VCaP (cell line): Measurements from ENCODE around the gene HYKK.
"Not testable (repeated sequence)": the region's sequence is repeated elsewhere in the genome, so short reads cannot be mapped to it uniquely, and the experiment has no call there.

Experiments
- H3K27ac ChIP-seq: fragments of 450-650 bp; 2 replicates; pipeline ENCODE4 v1.5.1; 2017
- CTCF ChIP-seq: fragments of 450-650 bp; conservative IDR thresholded peaks from 2 replicates; pipeline ENCODE4 v1.5.1; 2017; ENCODE audit warnings: mild to moderate bottlenecking, moderate library complexity

The HYKK gene

GRCh38 chr15:78540871-78541743 lies 33.7 kb downstream of the HYKK start:
- H3K27ac ChIP-seq, result peak overlapping the region; percentile 94
- no peak for TF ChIP-seq CTCF

GRCh38 chr15:78541744-78542034 lies 34.3 kb downstream of the HYKK start:
- peak overlapping the region; percentile 94 for H3K27ac ChIP-seq

GRCh38 chr15:78542647-78543046 lies 35.3 kb downstream of the HYKK start:
- H3K27ac ChIP-seq, result peak overlapping the region; percentile 94
- no peak for TF ChIP-seq CTCF

More at GRCh38 chr15:78541744-78542034, 34.3 kb downstream of the HYKK start:
- no peak for TF ChIP-seq CTCF

- no peak overlapping the region for H3K27ac ChIP-seq
- TF ChIP-seq CTCF, result no peak
These were observed 42.8 kb downstream of the HYKK start for GRCh38 chr15:78550194-78550593.

- H3K27ac ChIP-seq, result no peak overlapping the region
- TF ChIP-seq CTCF, result no peak
These were observed 43.4 kb downstream of the HYKK start for GRCh38 chr15:78550815-78551214.

GRCh38 chr15:78551902-78552301 lies 44.5 kb downstream of the HYKK start:
- TF ChIP-seq CTCF, result no peak
- no peak overlapping the region for H3K27ac ChIP-seq

GRCh38 chr15:78552597-78552996 lies 45.2 kb downstream of the HYKK start:
- no peak for TF ChIP-seq CTCF
- no peak overlapping the region for H3K27ac ChIP-seq

GRCh38 chr15:78560201-78560600 lies 52.8 kb downstream of the HYKK start:
- H3K27ac ChIP-seq, result not testable (repeated sequence)
